Measurements from ENCODE around the gene RABGGTB. TPM values are rescaled to one million over a fixed set of nuclear protein-coding genes. Genes with fewer than 3 reads are reported as not detected.

RABGGTB gene
- total RNA-seq, 1 experiment from 2014 or later: 139 TPM

DNA sequence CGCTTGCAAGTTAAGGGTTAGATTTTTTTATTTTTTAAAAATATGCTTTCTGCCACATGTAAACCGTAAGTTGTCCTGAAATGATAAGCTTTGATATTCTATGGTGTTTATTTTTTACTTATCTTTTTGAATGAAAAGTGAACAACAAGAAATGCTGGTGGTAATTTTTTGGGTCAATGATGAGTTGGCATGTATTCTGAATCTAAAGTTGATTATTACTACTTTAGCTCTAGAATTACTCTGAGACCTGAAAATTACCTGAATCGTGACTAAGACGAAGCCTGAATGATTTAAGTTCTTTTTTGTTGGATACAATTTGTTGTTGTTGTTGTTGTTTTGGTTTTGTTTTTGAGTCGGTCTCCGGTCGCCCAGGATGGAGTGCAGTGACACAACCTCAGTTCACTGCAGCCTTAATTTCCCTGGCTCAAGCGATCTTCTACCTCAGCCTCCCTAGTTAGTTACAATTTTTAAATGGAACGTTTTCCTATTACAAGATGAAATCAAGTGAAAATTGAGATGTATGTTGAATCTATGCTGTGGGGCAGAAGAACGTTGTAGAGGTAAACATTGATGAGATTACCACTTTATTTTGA is 941 bp downstream of the RABGGTB start:
- ATAC-seq (no peak), DNase-seq (ENCODE audit: low spot score) (no peak)
- TF ChIP-seq CREM (CRISPR knock-in tag; IDR thresholded peaks at IDR 0.05) (no peak), KAT7 (CRISPR knock-in tag; IDR thresholded peaks at IDR 0.05; ENCODE audit: borderline replicate concordance) (0 out of 2 replicates have a peak, but pooled peaks have one; percentile 33), ATF2 (CRISPR knock-in tag; IDR thresholded peaks at IDR 0.05; ENCODE audit: borderline replicate concordance, low read depth) (no peak)
- CTCF ChIA-PET: interaction anchor here (0.7 kb wide), 1 partner anchor 172 kb away, joined by 3 read pairs; no protein-coding TSS in a partner anchor
- POLR2A ChIA-PET: interaction anchor here (1.6 kb wide), 1 partner anchor 10 kb away, joined by 12 read pairs; the partner anchor contains the start of gene MSH4
- Mint-ChIP-seq H3K36me3 (peaks cover 60% of the 10 kb centered on the region), H3K4me3 (peak overlapping the region; percentile 99), H3K9me3 (no peaks in the 10 kb centered on the region), H3K27me3 (ENCODE audit: low read depth) (no peaks in the 10 kb centered on the region), H3K4me1 (peaks cover 36% of the 10 kb centered on the region), H3K27ac (peak overlapping the region; percentile 97)

- Mint-ChIP-seq H3K27ac (peak overlapping the region; percentile 97), H3K36me3 (peaks cover 65% of the 10 kb centered on the region), H3K27me3 (ENCODE audit: low read depth) (no peaks in the 10 kb centered on the region), H3K9me3 (no peaks in the 10 kb centered on the region), H3K4me3 (peak overlapping the region; percentile 99), H3K4me1 (peaks cover 36% of the 10 kb centered on the region)
- CTCF ChIA-PET: no interaction called here
- no peak for DNase-seq (ENCODE audit: low spot score)
- no peak for ATAC-seq
- POLR2A ChIA-PET: interaction anchor here (1.2 kb wide), 1 partner anchor 9 kb away, joined by 4 read pairs; the partner anchor contains the start of gene MSH4
- TF ChIP-seq, protein P1, sequence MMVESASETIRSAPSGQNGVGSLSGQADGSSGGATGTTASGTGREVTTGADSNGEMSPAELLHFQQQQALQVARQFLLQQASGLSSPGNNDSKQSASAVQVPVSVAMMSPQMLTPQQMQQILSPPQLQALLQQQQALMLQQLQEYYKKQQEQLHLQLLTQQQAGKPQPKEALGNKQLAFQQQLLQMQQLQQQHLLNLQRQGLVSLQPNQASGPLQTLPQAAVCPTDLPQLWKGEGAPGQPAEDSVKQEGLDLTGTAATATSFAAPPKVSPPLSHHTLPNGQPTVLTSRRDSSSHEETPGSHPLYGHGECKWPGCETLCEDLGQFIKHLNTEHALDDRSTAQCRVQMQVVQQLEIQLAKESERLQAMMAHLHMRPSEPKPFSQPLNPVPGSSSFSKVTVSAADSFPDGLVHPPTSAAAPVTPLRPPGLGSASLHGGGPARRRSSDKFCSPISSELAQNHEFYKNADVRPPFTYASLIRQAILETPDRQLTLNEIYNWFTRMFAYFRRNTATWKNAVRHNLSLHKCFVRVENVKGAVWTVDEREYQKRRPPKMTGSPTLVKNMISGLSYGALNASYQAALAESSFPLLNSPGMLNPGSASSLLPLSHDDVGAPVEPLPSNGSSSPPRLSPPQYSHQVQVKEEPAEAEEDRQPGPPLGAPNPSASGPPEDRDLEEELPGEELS (CRISPR knock-in tag; IDR thresholded peaks at IDR 0.05): no peak
- TF ChIP-seq, protein P2, sequence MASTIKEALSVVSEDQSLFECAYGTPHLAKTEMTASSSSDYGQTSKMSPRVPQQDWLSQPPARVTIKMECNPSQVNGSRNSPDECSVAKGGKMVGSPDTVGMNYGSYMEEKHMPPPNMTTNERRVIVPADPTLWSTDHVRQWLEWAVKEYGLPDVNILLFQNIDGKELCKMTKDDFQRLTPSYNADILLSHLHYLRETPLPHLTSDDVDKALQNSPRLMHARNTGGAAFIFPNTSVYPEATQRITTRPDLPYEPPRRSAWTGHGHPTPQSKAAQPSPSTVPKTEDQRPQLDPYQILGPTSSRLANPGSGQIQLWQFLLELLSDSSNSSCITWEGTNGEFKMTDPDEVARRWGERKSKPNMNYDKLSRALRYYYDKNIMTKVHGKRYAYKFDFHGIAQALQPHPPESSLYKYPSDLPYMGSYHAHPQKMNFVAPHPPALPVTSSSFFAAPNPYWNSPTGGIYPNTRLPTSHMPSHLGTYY (CRISPR knock-in tag; IDR thresholded peaks at IDR 0.05): 0 out of 2 replicates have a peak, but pooled peaks have one; percentile 41
Observed at GRCh38 chr1:75787524-75787923, 1.5 kb downstream of the RABGGTB start.

DNA sequence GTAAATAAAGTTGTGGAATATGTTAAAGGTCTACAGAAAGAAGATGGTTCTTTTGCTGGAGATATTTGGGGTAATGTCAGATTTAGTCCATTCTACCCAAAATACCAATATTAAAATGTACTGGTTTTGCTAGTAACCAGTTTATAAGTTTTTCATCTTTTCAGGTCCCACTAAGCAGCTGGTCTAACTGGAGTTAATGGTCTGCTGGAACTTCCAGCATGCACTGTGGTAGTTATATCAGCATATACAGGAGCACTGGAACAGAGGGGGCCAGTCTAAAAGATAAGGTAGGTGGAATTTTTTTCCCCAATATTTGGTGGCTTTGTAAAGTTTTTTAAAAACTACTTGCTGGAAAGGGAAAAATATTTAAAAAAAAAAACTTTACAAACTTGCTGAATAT is 3.9 kb downstream of the RABGGTB start:
- ChIA-PET POLR2A (no interaction called here), CTCF (no interaction called here)
- ATAC-seq (no peak), DNase-seq (ENCODE audit: low spot score) (no peak)
- no peaks in the 10 kb centered on the region for H3K9me3 Mint-ChIP-seq
- H3K36me3 Mint-ChIP-seq: peaks cover 89% of the 10 kb centered on the region
- peak overlapping the region; percentile 96 for H3K27ac Mint-ChIP-seq
- TF ChIP-seq, protein P3, sequence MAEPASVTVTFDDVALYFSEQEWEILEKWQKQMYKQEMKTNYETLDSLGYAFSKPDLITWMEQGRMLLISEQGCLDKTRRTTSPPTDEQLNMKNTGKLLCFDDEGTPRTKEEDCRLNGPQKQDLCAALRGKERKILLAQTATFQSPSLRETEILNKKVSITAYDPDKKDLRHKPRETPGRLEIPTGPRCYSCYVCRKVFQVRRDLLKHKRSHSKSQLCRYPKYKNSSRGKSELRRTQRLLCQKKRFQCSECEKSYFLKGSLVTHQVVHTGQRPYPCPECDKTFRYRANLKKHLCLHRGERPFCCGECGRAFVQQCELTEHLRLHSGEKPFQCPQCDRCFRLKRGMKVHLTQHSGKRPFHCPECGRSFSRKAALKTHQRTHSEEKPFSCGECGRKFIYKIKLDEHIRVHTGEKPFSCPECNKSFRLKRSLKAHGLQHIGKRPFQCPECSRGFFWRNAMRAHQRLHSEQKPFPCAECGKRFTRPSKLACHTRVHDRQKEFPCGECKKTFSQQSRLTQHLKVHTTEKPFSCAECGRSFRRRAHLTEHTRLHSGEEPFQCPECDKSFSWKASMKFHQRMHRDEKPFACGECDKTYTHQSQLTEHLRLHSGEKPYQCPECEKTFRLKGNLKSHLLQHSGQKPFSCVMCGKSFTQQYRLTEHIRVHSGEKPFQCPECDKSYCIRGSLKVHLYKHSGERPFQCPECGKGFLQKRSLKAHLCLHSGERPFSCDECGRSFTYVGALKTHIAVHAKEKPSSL (CRISPR knock-in tag; conservative IDR thresholded peaks at IDR 0.05): no peak
- TF ChIP-seq, protein P4, sequence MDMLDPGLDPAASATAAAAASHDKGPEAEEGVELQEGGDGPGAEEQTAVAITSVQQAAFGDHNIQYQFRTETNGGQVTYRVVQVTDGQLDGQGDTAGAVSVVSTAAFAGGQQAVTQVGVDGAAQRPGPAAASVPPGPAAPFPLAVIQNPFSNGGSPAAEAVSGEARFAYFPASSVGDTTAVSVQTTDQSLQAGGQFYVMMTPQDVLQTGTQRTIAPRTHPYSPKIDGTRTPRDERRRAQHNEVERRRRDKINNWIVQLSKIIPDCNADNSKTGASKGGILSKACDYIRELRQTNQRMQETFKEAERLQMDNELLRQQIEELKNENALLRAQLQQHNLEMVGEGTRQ (CRISPR knock-in tag; IDR thresholded peaks at IDR 0.05): no peak
- TF ChIP-seq, protein P5, sequence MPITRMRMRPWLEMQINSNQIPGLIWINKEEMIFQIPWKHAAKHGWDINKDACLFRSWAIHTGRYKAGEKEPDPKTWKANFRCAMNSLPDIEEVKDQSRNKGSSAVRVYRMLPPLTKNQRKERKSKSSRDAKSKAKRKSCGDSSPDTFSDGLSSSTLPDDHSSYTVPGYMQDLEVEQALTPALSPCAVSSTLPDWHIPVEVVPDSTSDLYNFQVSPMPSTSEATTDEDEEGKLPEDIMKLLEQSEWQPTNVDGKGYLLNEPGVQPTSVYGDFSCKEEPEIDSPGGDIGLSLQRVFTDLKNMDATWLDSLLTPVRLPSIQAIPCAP (CRISPR knock-in tag; IDR thresholded peaks at IDR 0.05): no peak
- no peak for TF ChIP-seq CREB1 (CRISPR knock-in tag; IDR thresholded peaks at IDR 0.05)
- TF ChIP-seq SMAD4 (CRISPR knock-in tag; IDR thresholded peaks at IDR 0.05): no peak
- no peak for TF ChIP-seq ZBTB43 (CRISPR knock-in tag; IDR thresholded peaks at IDR 0.05)
- TF ChIP-seq ZNF219 (CRISPR knock-in tag; IDR thresholded peaks at IDR 0.05; ENCODE audit: borderline replicate concordance): no peak
- no peak for TF ChIP-seq NR3C1 (CRISPR knock-in tag; conservative IDR thresholded peaks at IDR 0.05; ENCODE audit: low read depth)
- TF ChIP-seq GABPB1 (CRISPR knock-in tag; IDR thresholded peaks at IDR 0.05): no peak
- no peak for TF ChIP-seq JAZF1 (CRISPR knock-in tag; IDR thresholded peaks at IDR 0.05)
- no peak for TF ChIP-seq FOXJ3 (CRISPR knock-in tag; IDR thresholded peaks at IDR 0.05; ENCODE audit: borderline replicate concordance)
- no peak for TF ChIP-seq PRRX2 (CRISPR knock-in tag; IDR thresholded peaks at IDR 0.05)
- no peak for TF ChIP-seq OVOL2 (CRISPR knock-in tag; IDR thresholded peaks at IDR 0.05; ENCODE audit: borderline replicate concordance)
- TF ChIP-seq RELA (CRISPR knock-in tag; IDR thresholded peaks at IDR 0.05; ENCODE audit: borderline replicate concordance): no peak
- no peak for TF ChIP-seq JUN (CRISPR knock-in tag; IDR thresholded peaks at IDR 0.05)
- H3K27me3 Mint-ChIP-seq (ENCODE audit: low read depth): no peaks in the 10 kb centered on the region
- peak overlapping the region; percentile 99 for H3K4me3 Mint-ChIP-seq
- peaks cover 36% of the 10 kb centered on the region for H3K4me1 Mint-ChIP-seq

Data from WTC11 (cell line).